ENCODE results near the gene KMT2B.
A peak's percentile ranks its signal among the peaks of the same experiment; 100 is the strongest.
"Not testable (repeated sequence)": the region's sequence is repeated elsewhere in the genome, so short reads cannot be mapped to it uniquely, and the experiment has no call there.

Gene KMT2B

DNA sequence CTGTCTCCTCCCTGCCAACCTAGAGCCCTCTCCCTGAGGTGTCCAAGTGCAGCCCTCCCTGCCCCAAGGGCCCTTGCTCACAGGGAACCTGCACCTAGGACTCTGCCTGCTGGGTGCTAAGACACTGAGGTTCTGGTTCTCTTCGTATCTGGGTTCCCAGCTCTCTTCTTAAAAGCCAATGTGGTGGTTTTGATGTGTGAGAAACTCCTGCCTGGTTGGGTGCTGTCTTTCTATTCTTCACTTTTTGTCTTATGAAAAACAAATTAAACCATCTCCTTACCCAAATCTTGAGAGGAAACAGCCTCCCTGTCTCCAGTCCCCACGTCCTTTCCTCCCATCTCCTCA is 4.3 kb upstream of the KMT2B start:
- no peak for DNase-seq

DNA sequence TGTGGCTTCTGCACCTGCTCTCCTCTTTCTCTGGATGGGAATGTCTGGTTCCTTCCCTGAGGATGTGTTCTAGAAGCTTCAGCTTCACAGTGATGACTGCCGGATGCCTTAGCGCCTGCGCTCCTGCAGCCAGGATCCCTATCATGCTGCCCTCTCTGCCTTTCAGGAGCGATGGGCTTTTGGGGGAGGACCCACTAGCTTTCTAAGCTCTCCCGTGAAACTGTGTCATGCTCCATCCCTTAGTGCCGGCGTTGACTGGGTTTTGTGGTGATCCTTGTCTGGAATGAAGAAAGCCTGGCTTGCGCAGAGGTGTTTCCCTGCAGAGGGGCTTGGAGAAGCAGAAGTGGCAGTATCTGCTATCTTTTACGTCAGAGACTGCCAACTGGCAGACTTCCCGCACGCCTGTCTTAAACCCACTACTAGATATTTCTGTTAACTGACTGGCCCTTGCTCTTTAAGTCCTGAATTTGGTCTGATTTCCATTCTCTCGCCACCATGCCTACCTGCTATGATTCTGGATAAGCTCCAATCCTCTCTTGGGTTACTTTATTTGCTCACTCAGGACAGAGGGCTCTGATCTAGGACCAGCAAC is 3.8 kb upstream of the KMT2B start:
- DNase-seq: no peak

GRCh38 chr19:35714601-35715354 is 3.0 kb upstream of the KMT2B start:
- DNase-seq: no peak

DNA sequence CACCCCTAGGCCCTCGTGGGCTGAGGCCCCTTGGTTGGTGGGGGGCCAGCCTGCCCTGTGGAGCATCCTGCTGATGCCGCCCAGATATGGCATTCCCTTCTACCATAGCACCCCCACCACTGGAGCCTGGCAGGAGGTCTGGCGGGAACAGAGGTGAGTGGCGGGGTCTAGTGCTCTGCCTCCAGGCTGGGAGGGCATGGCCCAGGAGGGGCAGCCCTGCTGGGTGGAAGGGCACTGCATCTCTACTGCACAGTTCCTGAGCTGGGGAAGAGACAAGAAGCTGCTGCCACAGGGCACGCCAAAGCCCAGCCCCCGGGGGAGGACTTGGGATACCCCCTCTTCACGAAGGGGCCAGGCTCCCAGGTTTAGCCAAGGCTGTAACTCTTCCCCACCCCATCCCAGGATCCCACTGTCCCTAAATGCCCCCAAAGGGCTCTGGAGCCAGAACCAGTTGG is 2.4 kb upstream of the KMT2B start:
- DNase-seq: no peak

DNA sequence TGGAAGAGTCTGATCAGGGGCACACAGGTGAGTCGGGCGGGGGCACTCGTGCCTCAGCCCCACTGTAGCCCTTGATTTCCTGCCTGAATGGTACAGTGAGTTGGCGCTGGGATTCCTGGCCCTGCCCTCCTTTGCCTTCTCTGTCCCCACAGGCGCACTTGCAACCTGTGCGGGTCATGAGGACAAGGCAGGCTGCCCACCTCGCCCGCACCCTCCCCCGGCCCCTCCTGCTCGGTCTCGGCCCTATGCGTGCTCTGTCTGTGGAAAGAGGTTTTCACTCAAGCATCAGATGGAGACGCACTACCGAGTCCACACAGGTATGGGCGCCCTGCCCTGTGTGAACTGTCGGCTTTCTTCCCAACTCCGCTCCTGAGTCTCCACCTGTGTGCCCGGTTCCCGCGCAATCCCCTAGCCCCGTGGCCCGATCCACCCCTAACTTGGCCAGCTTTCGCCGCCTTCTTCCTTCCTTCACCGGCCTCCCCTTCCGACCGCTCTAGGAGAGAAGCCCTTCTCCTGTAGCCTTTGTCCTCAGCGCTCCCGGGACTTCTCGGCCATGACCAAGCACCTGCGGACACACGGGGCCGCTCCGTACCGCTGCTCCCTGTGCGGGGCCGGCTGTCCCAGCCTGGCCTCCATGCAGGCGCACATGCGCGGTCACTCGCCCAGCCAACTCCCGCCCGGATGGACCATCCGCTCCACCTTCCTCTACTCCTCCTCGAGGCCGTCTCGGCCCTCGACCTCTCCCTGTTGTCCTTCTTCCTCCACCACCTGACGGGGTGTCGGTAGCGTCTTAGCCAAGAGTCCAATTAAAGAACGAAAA is 1.6 kb upstream of the KMT2B start:
- peak; percentile 84 for DNase-seq

GRCh38 chr19:35716801-35717664 is 770 bp upstream of the KMT2B start:
- DNase-seq: peak; percentile 95

GRCh38 chr19:35718345-35719041 is 690 bp downstream of the KMT2B start:
- DNase-seq: peak; percentile 76

GRCh38 chr19:35719402-35720162 is 1.8 kb downstream of the KMT2B start:
- no peak for DNase-seq

DNA sequence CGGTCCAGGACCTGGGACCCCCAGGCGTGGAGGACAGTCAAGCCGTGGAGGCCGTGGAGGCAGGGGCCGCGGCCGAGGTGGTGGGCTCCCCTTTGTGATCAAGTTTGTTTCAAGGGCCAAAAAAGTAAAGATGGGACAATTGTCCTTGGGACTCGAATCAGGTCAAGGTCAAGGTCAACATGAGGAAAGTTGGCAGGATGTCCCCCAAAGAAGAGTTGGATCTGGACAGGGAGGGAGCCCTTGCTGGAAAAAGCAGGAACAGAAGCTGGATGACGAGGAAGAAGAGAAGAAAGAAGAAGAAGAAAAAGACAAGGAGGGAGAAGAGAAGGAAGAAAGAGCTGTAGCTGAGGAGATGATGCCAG is 2.3 kb downstream of the KMT2B start:
- DNase-seq: no peak

- no peak for DNase-seq
Measured at GRCh38 chr19:35720648-35721047, 2.8 kb downstream of the KMT2B start.

DNA sequence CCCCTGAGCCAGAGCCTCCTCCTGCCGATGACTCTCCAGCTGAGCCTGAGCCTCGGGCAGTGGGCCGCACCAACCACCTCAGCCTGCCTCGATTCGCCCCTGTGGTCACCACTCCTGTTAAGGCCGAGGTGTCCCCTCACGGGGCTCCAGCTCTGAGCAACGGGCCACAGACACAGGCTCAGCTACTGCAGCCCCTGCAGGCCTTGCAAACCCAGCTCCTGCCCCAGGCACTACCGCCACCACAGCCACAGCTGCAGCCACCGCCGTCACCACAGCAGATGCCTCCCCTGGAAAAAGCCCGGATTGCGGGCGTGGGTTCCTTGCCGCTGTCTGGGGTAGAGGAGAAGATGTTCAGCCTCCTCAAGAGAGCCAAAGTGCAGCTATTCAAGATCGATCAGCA is 3.6 kb downstream of the KMT2B start:
- no peak for DNase-seq

DNA sequence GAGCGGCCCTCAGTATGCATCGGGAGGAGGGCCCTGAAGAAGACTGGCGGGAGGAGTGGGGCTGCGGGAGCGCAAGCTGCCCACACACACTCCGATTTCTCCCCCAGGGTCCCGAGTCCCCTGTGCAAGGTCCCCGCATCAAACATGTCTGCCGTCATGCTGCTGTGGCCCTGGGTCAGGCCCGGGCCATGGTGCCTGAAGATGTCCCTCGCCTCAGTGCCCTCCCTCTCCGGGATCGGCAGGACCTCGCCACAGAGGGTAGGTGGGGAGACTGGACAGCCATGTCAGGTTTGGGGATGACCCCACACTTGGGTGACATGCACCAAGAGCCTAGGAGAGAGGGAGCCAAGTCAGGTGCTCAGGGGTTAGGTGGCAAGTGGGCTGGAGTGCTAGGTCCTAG is 4.7 kb downstream of the KMT2B start:
- DNase-seq: no peak

DNA sequence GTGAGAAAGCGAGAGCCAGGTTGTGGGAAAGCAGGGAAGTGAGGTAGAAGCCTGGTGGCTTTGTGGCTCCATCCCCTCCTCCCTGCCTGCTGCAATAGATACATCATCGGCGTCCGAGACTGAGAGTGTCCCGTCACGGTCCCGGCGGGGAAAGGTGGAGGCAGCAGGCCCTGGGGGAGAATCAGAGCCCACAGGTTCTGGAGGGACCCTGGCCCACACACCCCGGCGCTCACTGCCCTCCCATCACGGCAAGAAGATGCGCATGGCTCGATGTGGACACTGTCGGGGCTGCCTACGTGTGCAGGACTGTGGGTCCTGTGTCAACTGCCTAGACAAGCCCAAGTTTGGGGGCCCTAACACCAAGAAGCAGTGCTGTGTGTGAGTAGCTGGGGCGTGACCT is 5.1 kb downstream of the KMT2B start:
- no peak for DNase-seq

DNA sequence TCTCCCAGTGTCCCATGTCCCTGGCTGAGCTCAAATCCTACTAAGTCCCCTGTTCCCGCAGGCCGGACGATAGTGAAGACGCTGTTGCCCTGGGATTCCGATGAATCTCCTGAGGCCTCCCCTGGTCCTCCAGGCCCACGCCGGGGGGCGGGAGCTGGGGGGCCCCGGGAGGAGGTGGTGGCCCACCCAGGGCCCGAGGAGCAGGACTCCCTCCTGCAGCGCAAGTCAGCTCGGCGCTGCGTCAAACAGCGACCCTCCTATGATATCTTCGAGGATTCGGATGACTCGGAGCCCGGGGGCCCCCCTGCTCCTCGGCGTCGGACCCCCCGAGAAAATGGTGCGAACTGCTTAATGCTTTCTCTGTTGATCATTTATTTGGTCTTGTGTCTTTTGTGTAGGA is 5.9 kb downstream of the KMT2B start:
- no peak for DNase-seq

DNA sequence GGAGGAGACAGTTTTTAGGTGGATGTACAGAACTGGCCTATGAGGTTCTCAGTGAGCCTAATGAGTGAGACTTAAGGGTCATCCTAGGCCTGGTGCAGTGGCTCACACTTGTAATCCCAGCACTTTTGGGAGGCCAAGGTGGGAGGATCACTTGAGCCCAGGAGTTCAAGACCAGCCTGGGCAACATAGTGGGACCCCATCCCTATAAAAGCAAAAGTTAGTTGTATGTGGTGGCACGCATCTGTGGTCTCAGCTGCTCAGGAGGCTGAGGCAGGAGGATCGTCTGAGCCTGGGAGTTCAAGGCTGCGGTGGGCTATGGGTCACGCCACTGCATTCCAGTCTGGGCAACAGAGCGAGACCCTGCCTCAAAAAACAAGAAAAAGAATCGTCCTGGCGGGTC is 6.3 kb downstream of the KMT2B start:
- DNase-seq: not testable (repeated sequence)

DNA sequence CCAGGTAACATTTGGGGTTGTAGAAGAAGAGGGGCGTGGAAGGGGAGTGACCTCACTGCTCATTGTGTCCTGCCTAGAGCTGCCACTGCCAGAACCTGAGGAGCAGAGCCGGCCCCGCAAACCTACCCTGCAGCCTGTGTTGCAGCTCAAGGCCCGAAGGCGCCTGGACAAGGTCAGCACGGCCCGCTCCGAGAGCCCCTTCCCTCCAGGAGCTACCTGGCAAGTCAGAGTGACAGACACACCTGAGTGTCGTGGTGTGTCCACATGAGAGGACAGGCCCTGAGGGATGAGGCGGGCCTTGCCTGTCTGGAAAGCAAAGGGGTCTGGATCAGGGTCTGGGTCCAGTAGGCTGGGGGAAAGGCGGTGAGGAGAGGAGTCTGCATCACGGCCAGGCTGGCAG is 6.8 kb downstream of the KMT2B start:
- DNase-seq: no peak

- DNase-seq: no peak
Measured at GRCh38 chr19:35725216-35725861, 7.5 kb downstream of the KMT2B start.

DNA sequence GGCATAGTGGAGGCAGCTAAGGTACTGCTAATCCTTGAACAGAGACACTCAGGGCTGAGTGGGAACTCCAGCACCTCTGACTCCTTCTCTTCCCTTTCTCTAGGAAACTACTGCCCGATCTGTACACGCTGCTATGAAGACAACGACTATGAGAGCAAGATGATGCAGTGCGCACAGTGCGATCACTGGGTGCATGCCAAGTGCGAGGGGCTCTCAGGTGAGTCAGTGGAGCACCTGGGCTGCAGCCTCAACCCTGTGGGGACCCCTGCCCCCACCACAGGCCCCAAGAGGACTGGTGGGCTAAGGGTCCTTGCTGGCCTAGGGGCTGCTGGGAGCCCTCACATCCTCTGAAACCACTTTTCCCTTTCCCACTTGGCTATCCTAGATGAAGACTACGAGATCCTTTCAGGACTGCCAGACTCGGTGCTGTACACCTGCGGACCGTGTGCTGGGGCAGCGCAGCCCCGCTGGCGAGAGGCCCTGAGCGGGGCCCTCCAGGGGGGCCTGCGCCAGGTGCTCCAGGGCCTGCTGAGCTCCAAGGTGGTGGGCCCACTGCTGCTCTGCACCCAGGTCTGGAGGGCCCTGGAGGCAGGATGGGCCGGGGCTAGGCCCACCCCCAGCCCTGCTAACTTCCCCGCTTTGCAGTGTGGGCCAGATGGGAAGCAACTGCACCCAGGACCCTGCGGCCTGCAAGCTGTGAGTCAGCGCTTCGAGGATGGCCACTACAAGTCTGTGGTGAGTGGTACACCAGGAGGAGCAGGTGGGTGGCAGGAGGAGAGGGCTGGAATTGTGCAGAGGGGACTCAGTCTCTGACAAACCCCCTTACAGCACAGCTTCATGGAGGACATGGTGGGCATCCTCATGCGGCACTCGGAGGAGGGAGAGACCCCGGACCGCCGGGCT is 9.5 kb downstream of the KMT2B start:
- no peak for DNase-seq

DNA sequence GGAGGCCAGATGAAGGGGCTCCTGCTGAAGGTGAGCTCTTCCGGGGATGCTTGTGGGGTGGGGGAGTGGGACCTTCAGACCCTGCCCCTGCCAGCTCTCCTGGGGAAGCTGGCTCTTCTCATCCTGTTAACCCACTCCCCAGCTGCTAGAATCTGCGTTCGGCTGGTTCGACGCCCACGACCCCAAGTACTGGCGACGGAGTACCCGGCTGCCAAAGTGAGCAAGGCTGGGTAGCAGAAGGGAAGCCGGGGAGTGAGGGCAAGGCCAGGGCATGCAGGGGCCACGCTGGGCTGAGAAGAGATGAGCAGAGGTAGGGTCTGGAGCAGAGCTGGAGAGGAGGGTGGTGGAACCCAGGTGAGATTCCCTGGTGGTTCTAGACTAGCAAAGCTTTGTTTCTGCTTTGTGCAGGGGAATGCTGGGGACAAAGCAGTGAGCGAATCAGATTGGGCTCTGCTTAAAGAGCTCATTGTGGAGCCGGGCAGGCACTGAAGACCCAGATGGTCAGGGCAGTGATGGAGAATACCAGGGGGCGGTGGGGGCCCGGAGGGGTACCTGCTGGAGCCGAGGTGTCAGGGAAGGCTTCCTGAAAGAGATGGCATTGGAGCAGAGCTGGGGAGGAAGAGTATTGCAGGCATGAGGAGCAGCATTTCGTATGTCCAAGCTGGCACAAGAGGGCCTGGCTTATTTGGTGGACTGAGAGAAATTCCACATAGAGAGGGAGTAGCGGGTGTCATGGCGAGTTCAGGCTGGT is 10.3 kb downstream of the KMT2B start:
- DNase-seq: no peak
